Ovary (tissue), 3 donors: ENCODE measurements around the gene NUMBL.
A peak's percentile ranks its signal among the peaks of the same experiment; 100 is the strongest.

Experiments
- EP300 ChIP-seq: sonication (generic); formaldehyde crosslinking; IDR thresholded peaks from one replicate; pipeline ENCODE4 v1.6.1; 2017; ENCODE audit warnings: antibody characterized with exemption
- POLR2A ChIP-seq: fragments of 450-650 bp; IDR thresholded peaks from one replicate; pipeline ENCODE4 v1.6.1; 2017; ENCODE audit warnings: antibody characterized with exemption, mild to moderate bottlenecking, moderate library complexity
- TF ChIP-seq, protein P1 (sequence below), 3 donors: fragments of 450-650 bp in 2 of 3; fragments of 200-600 bp in 1 of 3; IDR thresholded peaks; one replicate each; pipeline versions ENCODE4 v1.5.1 to v1.8.0; 2016 to 2022; ENCODE audit warnings: antibody characterized with exemption in 3 of 3, mild to moderate bottlenecking in 1 of 3
- donor health status: DM: no; HTN: no; CAD: no.

DNA sequence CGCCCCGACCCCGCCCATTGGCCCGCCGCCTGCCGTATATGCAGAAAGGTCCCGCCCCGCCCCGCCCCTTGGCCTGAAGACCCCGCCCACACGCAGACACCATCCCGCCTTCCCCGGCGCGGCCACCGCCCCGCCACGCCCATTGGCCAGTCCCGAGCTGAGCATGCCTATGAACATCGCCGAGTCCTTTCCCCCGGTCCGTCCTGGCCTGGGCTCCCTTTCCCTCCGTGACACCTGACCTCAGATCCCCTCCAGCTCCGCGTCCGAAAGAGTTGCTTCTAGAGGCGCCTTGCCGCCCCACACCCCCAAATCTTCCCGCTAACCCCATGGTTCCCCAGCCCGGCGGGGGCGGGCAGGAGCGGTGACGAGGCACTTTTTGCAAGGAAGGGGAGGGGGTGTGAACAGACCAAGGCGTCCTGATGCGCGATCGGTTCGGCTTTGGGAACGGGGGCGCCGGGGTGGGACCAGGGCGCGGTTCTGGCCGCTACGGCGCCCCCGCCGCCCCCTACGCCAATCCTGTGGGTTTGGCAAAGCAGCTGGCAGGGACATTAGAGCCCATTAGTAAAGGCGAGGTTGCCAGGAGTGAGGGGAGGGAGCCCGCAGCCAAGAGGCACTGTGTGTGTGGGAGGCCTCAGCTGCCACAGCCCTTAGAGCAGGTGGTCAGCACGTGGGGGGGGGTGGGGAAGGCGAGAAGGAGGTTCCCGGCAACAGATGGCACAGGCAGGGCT, 406 bp upstream of the NUMBL start:
- TF ChIP-seq, protein P1, sequence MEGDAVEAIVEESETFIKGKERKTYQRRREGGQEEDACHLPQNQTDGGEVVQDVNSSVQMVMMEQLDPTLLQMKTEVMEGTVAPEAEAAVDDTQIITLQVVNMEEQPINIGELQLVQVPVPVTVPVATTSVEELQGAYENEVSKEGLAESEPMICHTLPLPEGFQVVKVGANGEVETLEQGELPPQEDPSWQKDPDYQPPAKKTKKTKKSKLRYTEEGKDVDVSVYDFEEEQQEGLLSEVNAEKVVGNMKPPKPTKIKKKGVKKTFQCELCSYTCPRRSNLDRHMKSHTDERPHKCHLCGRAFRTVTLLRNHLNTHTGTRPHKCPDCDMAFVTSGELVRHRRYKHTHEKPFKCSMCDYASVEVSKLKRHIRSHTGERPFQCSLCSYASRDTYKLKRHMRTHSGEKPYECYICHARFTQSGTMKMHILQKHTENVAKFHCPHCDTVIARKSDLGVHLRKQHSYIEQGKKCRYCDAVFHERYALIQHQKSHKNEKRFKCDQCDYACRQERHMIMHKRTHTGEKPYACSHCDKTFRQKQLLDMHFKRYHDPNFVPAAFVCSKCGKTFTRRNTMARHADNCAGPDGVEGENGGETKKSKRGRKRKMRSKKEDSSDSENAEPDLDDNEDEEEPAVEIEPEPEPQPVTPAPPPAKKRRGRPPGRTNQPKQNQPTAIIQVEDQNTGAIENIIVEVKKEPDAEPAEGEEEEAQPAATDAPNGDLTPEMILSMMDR (IDR thresholded peaks at IDR 0.05) = no peak
- peak; percentile 39 for TF ChIP-seq POLR2A
- TF ChIP-seq EP300 = peak; percentile 73
